OCI-LY1 (cell line): Measurements from ENCODE around the gene MAPRE3.

ENCODE experiments used
- H2AFZ ChIP-seq: fragments of 200-600 bp; sonication (generic), shearing (Covaris generic); 2 replicates; pipeline ENCODE4 v1.6.0; 2014; ENCODE audit warnings: antibody characterized with exemption, mild to moderate bottlenecking, low read length
- H3F3A ChIP-seq: fragments of 200-600 bp; sonication (generic), shearing (Covaris generic); 2 replicates; pipeline ENCODE4 v1.6.0; 2014; ENCODE audit warnings: mild to moderate bottlenecking, antibody characterized with exemption, low read length, moderate library complexity; ENCODE audit not compliant: insufficient read depth
- H3K27ac ChIP-seq: fragments of 200-600 bp; sonication (generic); 2 replicates; pipeline ENCODE4 v1.5.1; 2014; ENCODE audit warnings: low read length, mixed run types, mild to moderate bottlenecking, low read depth; ENCODE audit not compliant: poor library complexity, severe bottlenecking
- H3K27me3 ChIP-seq: fragments of 200-600 bp; sonication (generic); 2 replicates; pipeline ENCODE4 v1.6.0; 2014; ENCODE audit warnings: antibody characterized with exemption, mild to moderate bottlenecking, low read length, moderate library complexity; ENCODE audit not compliant: insufficient read depth
- H3K36me3 ChIP-seq: fragments of 200-600 bp; sonication (generic); 2 replicates; pipeline ENCODE4 v1.6.1; 2014; ENCODE audit warnings: mild to moderate bottlenecking, antibody characterized with exemption, low read length, moderate library complexity, mixed read lengths; ENCODE audit not compliant: insufficient read depth
- H3K4me1 ChIP-seq: fragments of 200-600 bp; sonication (generic); 2 replicates; pipeline ENCODE4 v1.5.1; 2014; ENCODE audit warnings: mild to moderate bottlenecking, low read length, moderate library complexity; ENCODE audit not compliant: insufficient read depth, severe bottlenecking
- H3K4me2 ChIP-seq: fragments of 200-600 bp; sonication (generic), shearing (Covaris generic); 2 replicates; pipeline ENCODE4 v1.6.1; 2014; ENCODE audit warnings: low read length
- H3K4me3 ChIP-seq: fragments of 200-600 bp; sonication (generic); 2 replicates; pipeline ENCODE4 v1.5.1; 2014; ENCODE audit warnings: low read length, low read depth, mild to moderate bottlenecking, mixed read lengths; ENCODE audit not compliant: poor library complexity, severe bottlenecking
- H3K79me2 ChIP-seq: fragments of 200-600 bp; shearing (Covaris generic); 2 replicates; pipeline ENCODE4 v1.6.1; 2016; ENCODE audit warnings: mixed run types, low read length, mixed read lengths; ENCODE audit not compliant: insufficient read depth
- H3K9ac ChIP-seq: fragments of 200-600 bp; sonication (generic), shearing (Covaris generic); 2 replicates; pipeline ENCODE4 v1.6.1; 2014; ENCODE audit warnings: mild to moderate bottlenecking, low read length, mixed read lengths
- H3K9me2 ChIP-seq: fragments of 200-600 bp; sonication (generic), shearing (Covaris generic); 2 replicates; pipeline ENCODE4 v1.6.1; 2014; ENCODE audit warnings: low read depth, mild to moderate bottlenecking, low read length, mixed read lengths
- H3K9me3 ChIP-seq: fragments of 200-600 bp; shearing (Covaris generic); 2 replicates; pipeline ENCODE4 v1.6.1; 2014; ENCODE audit warnings: low read length, mixed read lengths
- H4K20me1 ChIP-seq: fragments of 200-600 bp; sonication (generic), shearing (Covaris generic); 2 replicates; pipeline ENCODE4 v1.6.0; 2016; ENCODE audit warnings: mild to moderate bottlenecking, low read length; ENCODE audit not compliant: insufficient read depth
- EZH2 ChIP-seq: fragments of 200-600 bp; sonication (generic), shearing (Covaris generic); IDR thresholded peaks from 2 replicates; pipeline ENCODE4 v1.8.0; 2017; ENCODE audit warnings: borderline replicate concordance, mixed run types, mild to moderate bottlenecking, antibody characterized with exemption, low read length, moderate library complexity, mixed read lengths
- TF ChIP-seq, protein P1 (sequence below): fragments of 200-600 bp; sonication (generic), shearing (Covaris generic); IDR thresholded peaks from 2 replicates; pipeline ENCODE4 v1.5.1; 2017; ENCODE audit warnings: mild to moderate bottlenecking, antibody characterized with exemption, low read length, moderate library complexity, mixed read lengths

Gene MAPRE3

DNA sequence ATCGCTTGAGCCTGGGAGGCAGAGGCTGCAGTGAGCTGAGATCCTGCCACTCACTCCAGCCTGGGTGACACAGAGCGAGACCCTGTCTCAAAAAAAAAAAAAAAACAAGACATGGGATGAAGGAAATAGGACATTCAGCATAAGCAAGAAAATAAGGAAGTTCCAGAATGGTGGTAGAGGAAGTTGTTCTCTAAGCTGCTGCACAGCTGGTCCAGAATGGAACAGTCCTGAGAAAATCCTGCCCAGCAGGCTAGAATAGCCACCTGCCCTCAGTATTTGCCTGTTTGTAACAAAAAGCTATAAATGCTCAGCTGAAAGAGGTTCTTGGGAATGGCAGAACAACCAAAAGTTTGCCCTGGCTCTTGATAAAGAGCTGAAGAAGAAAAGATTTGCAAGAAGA lies 11.1 kb upstream of the MAPRE3 start:
- Histone ChIP-seq H3K27ac (no peak overlapping the region), H3K4me3 (no peak overlapping the region), H3K27me3 (no peaks in the 10 kb centered on the region), H2AFZ (no peak overlapping the region), H3F3A (no peaks in the 10 kb centered on the region), H4K20me1 (no peaks in the 10 kb centered on the region), H3K9me2 (no peaks in the 10 kb centered on the region), H3K9ac (no peak overlapping the region), H3K36me3 (no peaks in the 10 kb centered on the region), H3K4me1 (no peaks in the 10 kb centered on the region), H3K4me2 (no peak overlapping the region), H3K9me3 (no peaks in the 10 kb centered on the region), H3K79me2 (no peaks in the 10 kb centered on the region)
- TF ChIP-seq EZH2, result no peak
- TF ChIP-seq, protein P1, sequence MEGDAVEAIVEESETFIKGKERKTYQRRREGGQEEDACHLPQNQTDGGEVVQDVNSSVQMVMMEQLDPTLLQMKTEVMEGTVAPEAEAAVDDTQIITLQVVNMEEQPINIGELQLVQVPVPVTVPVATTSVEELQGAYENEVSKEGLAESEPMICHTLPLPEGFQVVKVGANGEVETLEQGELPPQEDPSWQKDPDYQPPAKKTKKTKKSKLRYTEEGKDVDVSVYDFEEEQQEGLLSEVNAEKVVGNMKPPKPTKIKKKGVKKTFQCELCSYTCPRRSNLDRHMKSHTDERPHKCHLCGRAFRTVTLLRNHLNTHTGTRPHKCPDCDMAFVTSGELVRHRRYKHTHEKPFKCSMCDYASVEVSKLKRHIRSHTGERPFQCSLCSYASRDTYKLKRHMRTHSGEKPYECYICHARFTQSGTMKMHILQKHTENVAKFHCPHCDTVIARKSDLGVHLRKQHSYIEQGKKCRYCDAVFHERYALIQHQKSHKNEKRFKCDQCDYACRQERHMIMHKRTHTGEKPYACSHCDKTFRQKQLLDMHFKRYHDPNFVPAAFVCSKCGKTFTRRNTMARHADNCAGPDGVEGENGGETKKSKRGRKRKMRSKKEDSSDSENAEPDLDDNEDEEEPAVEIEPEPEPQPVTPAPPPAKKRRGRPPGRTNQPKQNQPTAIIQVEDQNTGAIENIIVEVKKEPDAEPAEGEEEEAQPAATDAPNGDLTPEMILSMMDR, result no peak

DNA sequence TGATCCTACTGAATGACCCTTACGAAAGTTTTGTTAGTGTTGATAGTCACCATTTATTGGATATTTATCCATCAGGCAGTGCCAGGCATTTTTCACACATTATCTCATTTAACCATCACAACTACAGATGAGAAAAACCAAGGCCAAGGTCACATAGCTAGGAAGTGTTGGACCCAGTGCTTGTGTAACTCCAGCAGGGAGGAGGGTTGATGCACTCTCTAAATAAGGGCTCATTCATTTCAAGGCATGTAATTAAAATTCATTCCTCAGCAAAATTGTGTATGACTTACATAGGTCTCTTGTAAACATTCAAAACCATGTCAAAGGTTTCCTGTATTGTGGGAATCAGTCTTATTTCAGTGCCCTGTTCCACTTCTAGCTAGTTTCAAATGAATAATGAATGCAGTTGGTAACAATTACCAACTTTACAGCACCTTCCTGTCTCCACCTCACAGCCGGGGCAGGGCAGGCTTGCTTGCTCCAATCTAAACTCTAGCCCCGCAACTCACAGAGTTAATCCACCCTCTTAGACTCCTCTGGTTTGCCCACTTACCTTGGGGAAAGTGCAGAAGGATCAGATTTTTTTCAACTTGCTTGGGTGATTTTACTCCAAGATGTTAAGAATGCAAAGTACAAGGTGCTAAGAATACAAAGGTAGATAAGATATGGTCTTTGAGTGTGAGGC lies 5.8 kb upstream of the MAPRE3 start:
- H3K9me3 ChIP-seq, result no peaks in the 10 kb centered on the region
- no peaks in the 10 kb centered on the region for H3F3A ChIP-seq
- H4K20me1 ChIP-seq, result no peaks in the 10 kb centered on the region
- H3K79me2 ChIP-seq, result no peaks in the 10 kb centered on the region
- no peak overlapping the region for H2AFZ ChIP-seq
- H3K27ac ChIP-seq, result no peak overlapping the region
- H3K9ac ChIP-seq, result no peak overlapping the region
- no peak for TF ChIP-seq EZH2
- TF ChIP-seq, protein P1, result no peak
- no peaks in the 10 kb centered on the region for H3K4me1 ChIP-seq
- peaks cover 4% of the 10 kb centered on the region; the same call in 1 of the 2 replicates for H3K27me3 ChIP-seq
- H3K4me2 ChIP-seq, result no peak overlapping the region
- no peaks in the 10 kb centered on the region for H3K36me3 ChIP-seq
- no peaks in the 10 kb centered on the region for H3K9me2 ChIP-seq
- H3K4me3 ChIP-seq, result no peak overlapping the region

DNA sequence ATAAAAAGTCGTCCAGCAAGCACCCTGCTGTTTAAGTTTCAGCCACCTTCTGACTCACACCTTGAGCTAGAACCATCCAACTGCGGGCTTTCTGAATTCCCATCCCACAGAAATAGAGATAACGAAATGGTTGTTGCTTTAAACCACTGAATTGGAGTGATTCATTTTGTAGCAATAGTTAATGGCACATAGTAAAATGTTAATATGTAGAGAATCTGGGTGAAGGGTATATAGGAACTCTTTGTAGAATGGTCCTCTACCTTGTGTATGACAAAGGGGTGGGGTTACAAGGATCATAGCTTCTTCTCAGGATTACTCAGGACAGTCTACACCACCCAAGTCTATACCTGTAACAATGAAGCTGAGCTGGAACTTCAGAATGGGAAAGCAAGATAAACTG lies 2.4 kb upstream of the MAPRE3 start:
- Histone ChIP-seq H3K9me3 (no peaks in the 10 kb centered on the region), H3K9ac (no peak overlapping the region), H3K27me3 (peaks cover 4% of the 10 kb centered on the region), H3K4me1 (peaks cover 9% of the 10 kb centered on the region), H3K79me2 (no peaks in the 10 kb centered on the region), H3K4me2 (no peak overlapping the region), H2AFZ (no peak overlapping the region), H3F3A (no peaks in the 10 kb centered on the region), H3K9me2 (no peaks in the 10 kb centered on the region), H3K4me3 (no peak overlapping the region), H3K27ac (no peak overlapping the region), H4K20me1 (no peaks in the 10 kb centered on the region), H3K36me3 (no peaks in the 10 kb centered on the region)
- no peak for TF ChIP-seq EZH2
- TF ChIP-seq, protein P1, result no peak
